Measurements from ENCODE around the gene TMEM176B. TPM values are rescaled to one million over a fixed set of nuclear protein-coding genes. Genes with fewer than 3 reads are reported as not detected.

TMEM176B gene
- 100 to 1,000 TPM in 1 of 4 donors, 10 to 100 TPM in 3; 74.1 to 105 (median 87.3) TPM for polyA plus RNA-seq (ENCODE audit: insufficient read length in 4 of 4)

GRCh38 chr7:150799741-150800580, at the start of gene TMEM176B:
Gene TMEM176B (minus strand): TSS chr7:150800364. CDS start chr7:150796569, 3,795 bp downstream.
- no peak for DNase-seq (ENCODE audit: low read depth in 4 of 4, low spot score in 3 of 4)

GRCh38 chr7:150849204-150849775, 49.1 kb upstream of the TMEM176B start:
- no peak for DNase-seq (ENCODE audit: low read depth in 4 of 4, low spot score in 3 of 4)

- DNase-seq (ENCODE audit: low read depth in 4 of 4, low spot score in 3 of 4): no peak
Measured at GRCh38 chr7:150848561-150849115, 48.5 kb upstream of the TMEM176B start.

GRCh38 chr7:150848111-150848510, 47.9 kb upstream of the TMEM176B start:
- no peak for DNase-seq (ENCODE audit: low read depth in 4 of 4, low spot score in 3 of 4)

- no peak for DNase-seq (ENCODE audit: low read depth in 4 of 4, low spot score in 3 of 4)
Measured at GRCh38 chr7:150847536-150847935, 47.4 kb upstream of the TMEM176B start.

- DNase-seq (ENCODE audit: low read depth in 4 of 4, low spot score in 3 of 4): no peak
Measured at GRCh38 chr7:150846291-150847115, 46.3 kb upstream of the TMEM176B start.

GRCh38 chr7:150845421-150845861, 45.3 kb upstream of the TMEM176B start:
- DNase-seq (ENCODE audit: low read depth in 4 of 4, low spot score in 3 of 4): no peak

- DNase-seq (ENCODE audit: low read depth in 4 of 4, low spot score in 3 of 4): no peak
Measured at GRCh38 chr7:150842716-150843115, 42.6 kb upstream of the TMEM176B start.

GRCh38 chr7:150842018-150842417, 41.9 kb upstream of the TMEM176B start:
- DNase-seq (ENCODE audit: low read depth in 4 of 4, low spot score in 3 of 4): no peak

GRCh38 chr7:150838965-150839650, 38.9 kb upstream of the TMEM176B start:
- no peak for DNase-seq (ENCODE audit: low read depth in 4 of 4, low spot score in 3 of 4)

GRCh38 chr7:150835702-150836280, 35.6 kb upstream of the TMEM176B start:
- DNase-seq (ENCODE audit: low read depth in 4 of 4, low spot score in 3 of 4): no peak

- DNase-seq (ENCODE audit: low read depth in 4 of 4, low spot score in 3 of 4): no peak
Measured at GRCh38 chr7:150835019-150835418, 34.9 kb upstream of the TMEM176B start.

- no peak for DNase-seq (ENCODE audit: low read depth in 4 of 4, low spot score in 3 of 4)
Measured at GRCh38 chr7:150831851-150832250, 31.7 kb upstream of the TMEM176B start.

- DNase-seq (ENCODE audit: low read depth in 4 of 4, low spot score in 3 of 4): no peak
Measured at GRCh38 chr7:150830937-150831336, 30.8 kb upstream of the TMEM176B start.

- no peak for DNase-seq (ENCODE audit: low read depth in 4 of 4, low spot score in 3 of 4)
Measured at GRCh38 chr7:150829426-150829825, 29.3 kb upstream of the TMEM176B start.

GRCh38 chr7:150828384-150828783, 28.2 kb upstream of the TMEM176B start:
- no peak for DNase-seq (ENCODE audit: low read depth in 4 of 4, low spot score in 3 of 4)

- DNase-seq (ENCODE audit: low read depth in 4 of 4, low spot score in 3 of 4): no peak
Measured at GRCh38 chr7:150826061-150826849, 26.1 kb upstream of the TMEM176B start.

GRCh38 chr7:150824379-150825177, 24.4 kb upstream of the TMEM176B start:
- DNase-seq (ENCODE audit: low read depth in 4 of 4, low spot score in 3 of 4): no peak

Measured in right renal pelvis (tissue), 4 donors.